GM12878 (cell line): ENCODE measurements around the gene PSMF1. TPM values are rescaled to one million over a fixed set of nuclear protein-coding genes. Genes with fewer than 3 reads are reported as not detected.

Source experiments
- BACH1 ChIP-seq: fragments of 450-650 bp; IDR thresholded peaks from 2 replicates; pipeline ENCODE4 v1.6.1; 2017; ENCODE audit warnings: mild to moderate bottlenecking, borderline replicate concordance
- CBFB ChIP-seq: IDR thresholded peaks from 2 replicates; pipeline ENCODE4 v1.6.1; 2016; ENCODE audit warnings: antibody characterized with exemption, low read depth
- CBX5 ChIP-seq: sonication (generic); IDR thresholded peaks from 2 replicates; pipeline ENCODE4 v1.6.1; 2016; ENCODE audit warnings: low read depth, moderate library complexity, mild to moderate bottlenecking, inconsistent platforms
- ELK1 ChIP-seq: IDR thresholded peaks from 2 replicates; pipeline ENCODE4 v1.6.1; 2012; ENCODE audit warnings: low read depth, low read length, improper control_type of control experiment
- ETV6 ChIP-seq, 2 experiments: fragments of 450-650 bp in 1 of 2; IDR thresholded peaks in 1 of 2; conservative IDR thresholded peaks in 1 of 2; 2 replicates each; pipeline ENCODE4 v1.6.1; 2014; ENCODE audit warnings: antibody characterized with exemption in 1 of 2, borderline replicate concordance in 1 of 2, low read depth in 1 of 2, mild to moderate bottlenecking in 1 of 2, moderate library complexity in 1 of 2
- FOXK2 ChIP-seq: fragments of 450-650 bp; IDR thresholded peaks from 2 replicates; pipeline ENCODE4 v1.6.1; 2017; ENCODE audit warnings: mild to moderate bottlenecking, moderate library complexity
- GATAD2B ChIP-seq: fragments of 450-650 bp; conservative IDR thresholded peaks from 2 replicates; pipeline ENCODE4 v1.6.1; 2017; ENCODE audit warnings: low read depth, mild to moderate bottlenecking, moderate library complexity
- IRF4 ChIP-seq: IDR thresholded peaks from 2 replicates; pipeline ENCODE4 v1.6.1; 2011; ENCODE audit warnings: low read depth, low read length
- LARP7 ChIP-seq: fragments of 450-650 bp; IDR thresholded peaks from 2 replicates; pipeline ENCODE4 v1.6.1; 2017; ENCODE audit warnings: mild to moderate bottlenecking
- NBN ChIP-seq: fragments of 450-650 bp; IDR thresholded peaks from 2 replicates; pipeline ENCODE4 v1.6.1; 2016
- POLR2AphosphoS2 ChIP-seq: IDR thresholded peaks from 2 replicates; pipeline ENCODE4 v1.6.1; 2011; ENCODE audit warnings: low read depth, mild to moderate bottlenecking, low read length, improper control_type of control experiment, moderate library complexity
- SIN3A ChIP-seq: IDR thresholded peaks from 2 replicates; pipeline ENCODE4 v1.6.1; 2012; ENCODE audit warnings: low read depth, low read length, improper control_type of control experiment
- SP1 ChIP-seq: IDR thresholded peaks from one replicate; pipeline ENCODE4 v1.6.1; 2011; ENCODE audit warnings: low read depth, low read length
- polyA plus RNA-seq, 11 experiments: library from polyadenylated mRNA; depleted of rRNA in 4 of 11; unstranded in 6 of 11; stranded (reverse) in 5 of 11; fragments of >200 nt; fragmentation: Nextera tagmentation in 4 of 11; fragmentation: Illumina TruSeq in 1 of 11; extraction: Ambion mirVana in 4 of 11; extraction: Trizol in 1 of 11; gene quantifications; 1 replicate in 1 of 11; 2 replicates in 10 of 11; pipeline versions ENCODE4 v1.2.1 to v1.2.3, GENCODE V29; 2011 to 2016; ENCODE audit warnings: inconsistent platforms in 2 of 11, missing spikeins in 2 of 11, low read depth in 1 of 11
- total RNA-seq, 4 experiments: library from RNA; depleted of rRNA in 3 of 4; stranded (reverse); fragments of >200 nt in 3 of 4; fragmentation: Illumina TruSeq in 1 of 4; extraction: Trizol in 1 of 4; gene quantifications; 2 replicates each; pipeline versions ENCODE4 v1.2.1 to v1.2.3, GENCODE V29; 2013 to 2021
- TF ChIP-seq, protein P1 (sequence below): fragments of 450-650 bp; IDR thresholded peaks from 2 replicates; pipeline ENCODE4 v1.6.1; 2016; ENCODE audit warnings: mild to moderate bottlenecking, moderate library complexity, borderline replicate concordance
- TF ChIP-seq, protein P2 (sequence below): fragments of 450-650 bp; conservative IDR thresholded peaks from 2 replicates; pipeline ENCODE4 v1.6.1; 2017; ENCODE audit warnings: mild to moderate bottlenecking, moderate library complexity
- TF ChIP-seq, protein P3 (sequence below): fragments of 450-650 bp; IDR thresholded peaks from 2 replicates; pipeline ENCODE4 v1.6.1; 2018; ENCODE audit warnings: borderline replicate concordance, mild to moderate bottlenecking; ENCODE audit not compliant: partially characterized antibody
- TF ChIP-seq, protein P4 (sequence below), 3 experiments: IDR thresholded peaks in 2 of 3; conservative IDR thresholded peaks in 1 of 3; 2 replicates each; pipeline ENCODE4 v1.5.1; 2011; ENCODE audit warnings: low read depth in 3 of 3, low read length in 3 of 3, mild to moderate bottlenecking in 3 of 3, control low read depth in 2 of 3, moderate library complexity in 2 of 3, inconsistent platforms in 1 of 3, mixed read lengths in 1 of 3; ENCODE audit not compliant: control insufficient read depth in 2 of 3, insufficient read depth in 1 of 3; ENCODE audit errors: extremely low read depth in 1 of 3

The PSMF1 gene
- total and polyA plus RNA-seq, 10 of the 15 experiments (the other 5 are each of a cell fraction or from before 2014, with no cell fraction given) = 14.2 to 173 (median 40.6) TPM

DNA sequence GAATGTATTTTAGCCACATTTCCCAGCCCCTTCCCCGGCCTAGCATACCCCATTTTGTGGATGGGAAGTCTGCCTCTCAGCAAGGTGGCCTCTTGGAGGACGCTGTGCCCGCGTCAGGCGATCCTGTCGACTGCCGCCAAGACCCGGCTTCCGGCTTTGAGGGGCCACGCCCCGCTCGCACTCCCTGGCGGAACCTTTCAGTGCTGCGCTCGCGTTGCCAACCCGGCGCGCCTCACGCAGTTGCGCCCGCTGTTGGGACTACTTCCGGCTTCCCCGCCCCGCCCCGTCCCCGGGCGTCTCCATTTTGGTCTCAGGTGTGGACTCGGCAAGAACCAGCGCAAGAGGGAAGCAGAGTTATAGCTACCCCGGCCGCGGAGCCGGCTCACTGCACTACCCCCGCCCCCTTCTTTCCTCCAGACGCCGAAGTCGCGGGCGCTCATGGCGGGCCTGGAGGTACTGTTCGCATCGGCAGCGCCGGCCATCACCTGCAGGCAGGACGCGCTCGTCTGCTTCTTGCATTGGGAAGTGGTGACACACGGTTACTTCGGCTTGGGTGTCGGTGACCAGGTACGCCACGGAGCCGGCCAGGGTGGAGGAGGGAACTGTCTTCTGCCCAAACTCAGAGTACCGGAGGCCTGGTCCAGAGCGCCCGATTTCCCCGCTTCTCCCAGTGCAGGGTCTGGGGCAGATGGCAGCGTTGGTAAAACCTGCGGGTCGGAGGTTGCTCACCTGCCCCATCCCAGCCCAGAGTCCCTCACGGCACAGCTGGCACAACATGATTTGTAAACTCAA is at the start of gene PSMF1 (continued):
- TF ChIP-seq, protein P1, sequence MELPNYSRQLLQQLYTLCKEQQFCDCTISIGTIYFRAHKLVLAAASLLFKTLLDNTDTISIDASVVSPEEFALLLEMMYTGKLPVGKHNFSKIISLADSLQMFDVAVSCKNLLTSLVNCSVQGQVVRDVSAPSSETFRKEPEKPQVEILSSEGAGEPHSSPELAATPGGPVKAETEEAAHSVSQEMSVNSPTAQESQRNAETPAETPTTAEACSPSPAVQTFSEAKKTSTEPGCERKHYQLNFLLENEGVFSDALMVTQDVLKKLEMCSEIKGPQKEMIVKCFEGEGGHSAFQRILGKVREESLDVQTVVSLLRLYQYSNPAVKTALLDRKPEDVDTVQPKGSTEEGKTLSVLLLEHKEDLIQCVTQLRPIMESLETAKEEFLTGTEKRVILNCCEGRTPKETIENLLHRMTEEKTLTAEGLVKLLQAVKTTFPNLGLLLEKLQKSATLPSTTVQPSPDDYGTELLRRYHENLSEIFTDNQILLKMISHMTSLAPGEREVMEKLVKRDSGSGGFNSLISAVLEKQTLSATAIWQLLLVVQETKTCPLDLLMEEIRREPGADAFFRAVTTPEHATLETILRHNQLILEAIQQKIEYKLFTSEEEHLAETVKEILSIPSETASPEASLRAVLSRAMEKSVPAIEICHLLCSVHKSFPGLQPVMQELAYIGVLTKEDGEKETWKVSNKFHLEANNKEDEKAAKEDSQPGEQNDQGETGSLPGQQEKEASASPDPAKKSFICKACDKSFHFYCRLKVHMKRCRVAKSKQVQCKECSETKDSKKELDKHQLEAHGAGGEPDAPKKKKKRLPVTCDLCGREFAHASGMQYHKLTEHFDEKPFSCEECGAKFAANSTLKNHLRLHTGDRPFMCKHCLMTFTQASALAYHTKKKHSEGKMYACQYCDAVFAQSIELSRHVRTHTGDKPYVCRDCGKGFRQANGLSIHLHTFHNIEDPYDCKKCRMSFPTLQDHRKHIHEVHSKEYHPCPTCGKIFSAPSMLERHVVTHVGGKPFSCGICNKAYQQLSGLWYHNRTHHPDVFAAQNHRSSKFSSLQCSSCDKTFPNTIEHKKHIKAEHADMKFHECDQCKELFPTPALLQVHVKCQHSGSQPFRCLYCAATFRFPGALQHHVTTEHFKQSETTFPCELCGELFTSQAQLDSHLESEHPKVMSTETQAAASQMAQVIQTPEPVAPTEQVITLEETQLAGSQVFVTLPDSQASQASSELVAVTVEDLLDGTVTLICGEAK = peak; percentile 99
- TF ChIP-seq NBN = peak; percentile 82
- TF ChIP-seq GATAD2B = peak; percentile 93
- peak in 1 of 2 experiments; percentile 49; a peak in 1 of 4 replicates for TF ChIP-seq ETV6 (conservative IDR thresholded peaks at IDR 0.05 in 1 of 2, IDR thresholded peaks at IDR 0.05 in 1 of 2; ENCODE audit: borderline replicate concordance in 1 of 2, low read depth in 1 of 2)
- TF ChIP-seq CBX5 = 0 out of 2 replicates have a peak, but pooled peaks have one; percentile 43
- peak; percentile 31; the same call in 1 of the 2 replicates for TF ChIP-seq IRF4
- TF ChIP-seq, protein P2, sequence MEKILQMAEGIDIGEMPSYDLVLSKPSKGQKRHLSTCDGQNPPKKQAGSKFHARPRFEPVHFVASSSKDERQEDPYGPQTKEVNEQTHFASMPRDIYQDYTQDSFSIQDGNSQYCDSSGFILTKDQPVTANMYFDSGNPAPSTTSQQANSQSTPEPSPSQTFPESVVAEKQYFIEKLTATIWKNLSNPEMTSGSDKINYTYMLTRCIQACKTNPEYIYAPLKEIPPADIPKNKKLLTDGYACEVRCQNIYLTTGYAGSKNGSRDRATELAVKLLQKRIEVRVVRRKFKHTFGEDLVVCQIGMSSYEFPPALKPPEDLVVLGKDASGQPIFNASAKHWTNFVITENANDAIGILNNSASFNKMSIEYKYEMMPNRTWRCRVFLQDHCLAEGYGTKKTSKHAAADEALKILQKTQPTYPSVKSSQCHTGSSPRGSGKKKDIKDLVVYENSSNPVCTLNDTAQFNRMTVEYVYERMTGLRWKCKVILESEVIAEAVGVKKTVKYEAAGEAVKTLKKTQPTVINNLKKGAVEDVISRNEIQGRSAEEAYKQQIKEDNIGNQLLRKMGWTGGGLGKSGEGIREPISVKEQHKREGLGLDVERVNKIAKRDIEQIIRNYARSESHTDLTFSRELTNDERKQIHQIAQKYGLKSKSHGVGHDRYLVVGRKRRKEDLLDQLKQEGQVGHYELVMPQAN = peak; percentile 62; the same call in 1 of the 2 replicates
- peak; percentile 65; the same call in 1 of the 2 replicates for TF ChIP-seq BACH1
- TF ChIP-seq, protein P3, sequence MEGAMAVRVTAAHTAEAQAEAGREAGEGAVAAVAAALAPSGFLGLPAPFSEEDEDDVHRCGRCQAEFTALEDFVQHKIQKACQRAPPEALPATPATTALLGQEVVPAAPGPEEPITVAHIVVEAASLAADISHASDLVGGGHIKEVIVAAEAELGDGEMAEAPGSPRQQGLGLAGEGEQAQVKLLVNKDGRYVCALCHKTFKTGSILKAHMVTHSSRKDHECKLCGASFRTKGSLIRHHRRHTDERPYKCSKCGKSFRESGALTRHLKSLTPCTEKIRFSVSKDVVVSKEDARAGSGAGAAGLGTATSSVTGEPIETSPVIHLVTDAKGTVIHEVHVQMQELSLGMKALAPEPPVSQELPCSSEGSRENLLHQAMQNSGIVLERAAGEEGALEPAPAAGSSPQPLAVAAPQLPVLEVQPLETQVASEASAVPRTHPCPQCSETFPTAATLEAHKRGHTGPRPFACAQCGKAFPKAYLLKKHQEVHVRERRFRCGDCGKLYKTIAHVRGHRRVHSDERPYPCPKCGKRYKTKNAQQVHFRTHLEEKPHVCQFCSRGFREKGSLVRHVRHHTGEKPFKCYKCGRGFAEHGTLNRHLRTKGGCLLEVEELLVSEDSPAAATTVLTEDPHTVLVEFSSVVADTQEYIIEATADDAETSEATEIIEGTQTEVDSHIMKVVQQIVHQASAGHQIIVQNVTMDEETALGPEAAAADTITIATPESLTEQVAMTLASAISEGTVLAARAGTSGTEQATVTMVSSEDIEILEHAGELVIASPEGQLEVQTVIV = peak; percentile 75
- peak; percentile 96 for TF ChIP-seq LARP7
- TF ChIP-seq FOXK2 = peak; percentile 68
- TF ChIP-seq, protein P4, sequence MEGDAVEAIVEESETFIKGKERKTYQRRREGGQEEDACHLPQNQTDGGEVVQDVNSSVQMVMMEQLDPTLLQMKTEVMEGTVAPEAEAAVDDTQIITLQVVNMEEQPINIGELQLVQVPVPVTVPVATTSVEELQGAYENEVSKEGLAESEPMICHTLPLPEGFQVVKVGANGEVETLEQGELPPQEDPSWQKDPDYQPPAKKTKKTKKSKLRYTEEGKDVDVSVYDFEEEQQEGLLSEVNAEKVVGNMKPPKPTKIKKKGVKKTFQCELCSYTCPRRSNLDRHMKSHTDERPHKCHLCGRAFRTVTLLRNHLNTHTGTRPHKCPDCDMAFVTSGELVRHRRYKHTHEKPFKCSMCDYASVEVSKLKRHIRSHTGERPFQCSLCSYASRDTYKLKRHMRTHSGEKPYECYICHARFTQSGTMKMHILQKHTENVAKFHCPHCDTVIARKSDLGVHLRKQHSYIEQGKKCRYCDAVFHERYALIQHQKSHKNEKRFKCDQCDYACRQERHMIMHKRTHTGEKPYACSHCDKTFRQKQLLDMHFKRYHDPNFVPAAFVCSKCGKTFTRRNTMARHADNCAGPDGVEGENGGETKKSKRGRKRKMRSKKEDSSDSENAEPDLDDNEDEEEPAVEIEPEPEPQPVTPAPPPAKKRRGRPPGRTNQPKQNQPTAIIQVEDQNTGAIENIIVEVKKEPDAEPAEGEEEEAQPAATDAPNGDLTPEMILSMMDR (IDR thresholded peaks at IDR 0.05 in 2 of 3, conservative IDR thresholded peaks at IDR 0.05 in 1 of 3; ENCODE audit: control insufficient read depth in 2 of 3, extremely low read depth in 1 of 3, insufficient read depth in 1 of 3, low read depth in 3 of 3, low read length in 3 of 3) = peak in 1 of 3 experiments; percentile 6; a peak in 1 of 6 replicates
- peak; percentile 91 for TF ChIP-seq POLR2AphosphoS2
- peak; percentile 73 for TF ChIP-seq ELK1
- peak; percentile 8; the same call in 1 of the 2 replicates for TF ChIP-seq CBFB
- peak; percentile 92 for TF ChIP-seq SP1
- TF ChIP-seq SIN3A = peak; percentile 94
